K562 (cell line): ENCODE measurements around the gene TSR3. TPM values are rescaled to one million over a fixed set of nuclear protein-coding genes. Genes with fewer than 3 reads are reported as not detected.

Source experiments
- ATAC-seq: fragments of 200-7000 bp; cut with Tn5 transposase; 3 replicates; pipeline ENCODE4 v1.9.1; 2020; ENCODE audit warnings: moderate library complexity
- BruUV-seq: library from RNA; stranded (reverse); fragments of 400-500 nt; replicated peaks from 2 replicates; lab custom pipeline; 2021; lab: Mats Ljungman, UMichigan
- CTCF ChIA-PET: fragments of 300-600 bp; formaldehyde crosslinking; extraction: SDS; loops from one replicate; lab custom pipeline; 2021; ENCODE audit warnings: low intra/inter-chr PET ratio; lab: Yijun Ruan, JAX
- POLR2A ChIA-PET: fragments of 300-600, 350-650 bp; sonication (Branson Sonifier 250); formaldehyde crosslinking; extraction: SDS; loops from one replicate; lab custom pipeline; 2021; ENCODE audit warnings: antibody characterized with exemption, inconsistent platforms; lab: Yijun Ruan, JAX
- DNase-seq, 4 experiments: peaks; one replicate each; pipeline versions ENCODE4 v3.0.0 to v3.0.0-alpha.2; 2011 to 2018; ENCODE audit warnings: low spot score in 3 of 4, mixed read lengths in 3 of 4; ENCODE audit errors: extremely low read depth in 1 of 4
- FAIRE-seq: peaks from 2 replicates; lab custom pipeline; 2011; peaks lifted over from hg19 to GRCh38; lab: Jason Lieb, UNC
- H2AFZ ChIP-seq: 2 replicates; pipeline ENCODE4 v1.6.0; 2011; ENCODE audit warnings: low read depth, low read length, control low read depth, inconsistent platforms
- H3K27ac ChIP-seq: fragments of 200-600 bp; 3 replicates; pipeline ENCODE4 v1.8.0; 2011; ENCODE audit warnings: low read depth, mild to moderate bottlenecking, control low read depth, inconsistent platforms, low read length, moderate library complexity, mixed read lengths; ENCODE audit errors: extremely low read depth
- H3K27me3 ChIP-seq, 2 experiments: fragments of 300-600 bp in 1 of 2; 2 replicates in 1 of 2; 3 replicates in 1 of 2; pipeline versions ENCODE4 v1.6.0 to v1.8.0; 2011; ENCODE audit warnings: inconsistent platforms in 2 of 2, low read length in 2 of 2, mild to moderate bottlenecking in 1 of 2, mixed read lengths in 1 of 2, moderate library complexity in 1 of 2; ENCODE audit not compliant: control insufficient read depth in 2 of 2, insufficient read depth in 2 of 2
- H3K36me3 ChIP-seq: fragments of 300-600 bp; 3 replicates; pipeline ENCODE4 v1.8.0; 2011; ENCODE audit warnings: mild to moderate bottlenecking, low read length, inconsistent platforms; ENCODE audit not compliant: control insufficient read depth, insufficient read depth
- H3K4me1 ChIP-seq, 2 experiments: fragments of 200-600 bp in 1 of 2; replicated peaks in 1 of 2; 2 replicates in 1 of 2; 3 replicates in 1 of 2; pipeline versions ENCODE4 v1.5.1 to v1.8.0; 2011; ENCODE audit warnings: inconsistent platforms in 2 of 2, low read length in 2 of 2, mild to moderate bottlenecking in 1 of 2, mixed read lengths in 1 of 2, moderate library complexity in 1 of 2; ENCODE audit not compliant: control insufficient read depth in 2 of 2, insufficient read depth in 2 of 2
- H3K4me2 ChIP-seq: 2 replicates; pipeline ENCODE4 v1.6.1; 2011; ENCODE audit warnings: low read length, control low read depth, inconsistent platforms, mixed read lengths; ENCODE audit not compliant: insufficient read depth
- H3K4me3 ChIP-seq: fragments of 200-600 bp; sonication (generic), shearing (Covaris generic); 2 replicates; pipeline ENCODE4 v1.5.1; 2016; ENCODE audit warnings: control low read depth, inconsistent platforms
- H3K79me2 ChIP-seq: fragments of 200-600 bp; 3 replicates; pipeline ENCODE4 v1.8.0; 2011; ENCODE audit warnings: low read length, inconsistent platforms; ENCODE audit not compliant: control insufficient read depth, insufficient read depth
- H3K9ac ChIP-seq, 2 experiments: 2 replicates each; pipeline versions ENCODE4 v1.6.0 to v1.6.1; 2011; ENCODE audit warnings: low read depth in 2 of 2, low read length in 2 of 2, control low read depth in 1 of 2, inconsistent platforms in 1 of 2, mild to moderate bottlenecking in 1 of 2, mixed read lengths in 1 of 2; ENCODE audit not compliant: insufficient read depth in 1 of 2
- H3K9me1 ChIP-seq: one replicate; pipeline ENCODE4 v1.6.0; 2011; ENCODE audit warnings: inconsistent platforms, mild to moderate bottlenecking, low read length, moderate library complexity; ENCODE audit not compliant: control insufficient read depth, insufficient read depth
- H3K9me3 ChIP-seq: replicated peaks from 2 replicates; pipeline ENCODE4 v1.5.1; 2011; ENCODE audit warnings: low read depth, low read length, inconsistent platforms; ENCODE audit not compliant: control insufficient read depth, insufficient read depth
- H4K20me1 ChIP-seq: replicated peaks from 2 replicates; pipeline ENCODE4 v1.6.1; 2011; ENCODE audit warnings: low read length, inconsistent platforms, mixed read lengths; ENCODE audit not compliant: control insufficient read depth, insufficient read depth
- ATF1 ChIP-seq, 2 experiments: fragments of 450-650 bp in 1 of 2; IDR thresholded peaks; 2 replicates each; pipeline ENCODE4 v1.6.1; 2016; ENCODE audit warnings: missing compliant biosample characterization in 1 of 2, missing genetic modification characterization in 1 of 2
- CREM ChIP-seq: IDR thresholded peaks from 2 replicates; pipeline ENCODE4 v1.6.1; 2014; ENCODE audit warnings: antibody characterized with exemption, low read depth
- FOSL1 ChIP-seq: fragments of 200-800 bp; sonication (Bioruptor generic); conservative IDR thresholded peaks from 2 replicates; pipeline ENCODE4 v1.6.1; 2016; ENCODE audit warnings: missing genetic modification characterization, missing compliant biosample characterization
- FUS ChIP-seq: fragments of 200-400 bp; formaldehyde crosslinking; optimal IDR thresholded peaks from 2 replicates; pipeline ENCODE3; 2017; ENCODE audit warnings: low read depth, low read length
- HMG20A ChIP-seq: fragments of 450-650 bp; formaldehyde crosslinking; conservative IDR thresholded peaks from 2 replicates; pipeline ENCODE4 v1.4.0; 2020; ENCODE audit warnings: mild to moderate bottlenecking, mixed read lengths
- HMGN3 ChIP-seq: IDR thresholded peaks from 2 replicates; pipeline ENCODE4 v1.6.1; 2011; ENCODE audit warnings: borderline replicate concordance, low read depth, mild to moderate bottlenecking, mixed read lengths, low read length; ENCODE audit not compliant: insufficient read length; ENCODE audit errors: extremely low read depth
- ILF3 ChIP-seq: fragments of 450-650 bp; IDR thresholded peaks from 2 replicates; pipeline ENCODE4 v1.6.1; 2018; ENCODE audit warnings: antibody characterized with exemption, mild to moderate bottlenecking, moderate library complexity, borderline replicate concordance
- JUND ChIP-seq, 2 experiments: IDR thresholded peaks; 2 replicates in 1 of 2; 3 replicates in 1 of 2; pipeline ENCODE4 v1.6.1; 2011; ENCODE audit warnings: borderline replicate concordance in 2 of 2, low read depth in 2 of 2, low read length in 2 of 2, improper control_type of control experiment in 1 of 2, missing biosample characterization in 1 of 2, missing genetic modification characterization in 1 of 2, missing genetic modification reagents in 1 of 2
- NEUROD1 ChIP-seq: fragments of 150-350 bp; IDR thresholded peaks from 2 replicates; pipeline ENCODE4 v1.6.1; 2014; ENCODE audit warnings: borderline replicate concordance, low read length, low read depth; ENCODE audit not compliant: partially characterized antibody
- NFXL1 ChIP-seq: fragments of 450-650 bp; formaldehyde crosslinking; IDR thresholded peaks from 2 replicates; pipeline ENCODE4 v1.4.0; 2021; ENCODE audit warnings: mild to moderate bottlenecking
- ZNF699 ChIP-seq: fragments of 250-450 bp; sonication (Bioruptor Pico); IDR thresholded peaks from 2 replicates; pipeline ENCODE4 v1.8.0; 2021; ENCODE audit warnings: mild to moderate bottlenecking, moderate library complexity; ENCODE audit not compliant: insufficient replicate concordance
- ZZZ3 ChIP-seq: fragments of 450-650 bp; IDR thresholded peaks from 2 replicates; pipeline ENCODE4 v1.6.1; 2016; ENCODE audit warnings: antibody characterized with exemption, mild to moderate bottlenecking, moderate library complexity
- WGBS: fragments of 100-300 bp; shearing (Covaris generic); methylation state at CpG from one replicate; pipeline ENCODE4 v1.1.6; 2016; ENCODE audit warnings: low coverage, mixed read lengths; ENCODE audit not compliant: insufficient coverage; ENCODE audit errors: missing lambda C conversion rate; 5-methylcytosine and 5-hydroxymethylcytosine counted together
- in situ Hi-C: fragments of 300-500 bp; cut with MboI; formaldehyde crosslinking; loops from 4 replicates; pipeline ENCODE4 v1.15.0; 2018; ENCODE audit warnings: inconsistent platforms, mixed read lengths
- intact Hi-C: fragments of 100-400 bp; cut with micrococcal nuclease; formaldehyde crosslinking; loops from 2 replicates; pipeline ENCODE4 v1.14.2; 2022
- polyA plus RNA-seq, 8 experiments: library from polyadenylated mRNA; depleted of rRNA in 4 of 8; stranded (reverse) in 5 of 8; unstranded in 3 of 8; fragments of >200 nt; fragmentation: Nextera tagmentation in 2 of 8; fragmentation: Illumina TruSeq in 1 of 8; extraction: Ambion mirVana in 2 of 8; extraction: Trizol in 1 of 8; gene quantifications; 2 replicates each; pipeline versions ENCODE4 v1.2.1 to v1.2.3, GENCODE V29; 2011 to 2014; ENCODE audit warnings: inconsistent platforms in 1 of 8, missing spikeins in 1 of 8
- total RNA-seq, 7 experiments: library from RNA; depleted of rRNA in 6 of 7; stranded (reverse); fragments of >200 nt in 6 of 7; fragmentation: Illumina TruSeq in 2 of 7; extraction: Trizol in 2 of 7; gene quantifications; 2 replicates each; pipeline versions ENCODE4 v1.2.1 to v1.2.3, GENCODE V29; 2011 to 2021; ENCODE audit warnings: low replicate concordance in 1 of 7
- TF ChIP-seq, protein P1 (sequence below): sonication (generic); IDR thresholded peaks from 2 replicates; pipeline ENCODE4 v1.6.1; 2016
- TF ChIP-seq, protein P2 (sequence below): fragments of 450-650 bp; formaldehyde crosslinking; IDR thresholded peaks from 2 replicates; pipeline ENCODE4 v1.4.0; 2020; ENCODE audit warnings: mild to moderate bottlenecking, moderate library complexity
- TF ChIP-seq, protein P3 (sequence below): fragments of 450-650 bp; IDR thresholded peaks from 2 replicates; pipeline ENCODE4 v1.6.1; 2018; ENCODE audit warnings: mild to moderate bottlenecking, low read depth; ENCODE audit not compliant: partially characterized antibody

Gene TSR3
- total and polyA plus RNA-seq, 9 of the 15 experiments (the other 6 are each of a cell fraction or from before 2014, with no cell fraction given), result 1.5 to 74.8 (median 16.5) TPM

DNA sequence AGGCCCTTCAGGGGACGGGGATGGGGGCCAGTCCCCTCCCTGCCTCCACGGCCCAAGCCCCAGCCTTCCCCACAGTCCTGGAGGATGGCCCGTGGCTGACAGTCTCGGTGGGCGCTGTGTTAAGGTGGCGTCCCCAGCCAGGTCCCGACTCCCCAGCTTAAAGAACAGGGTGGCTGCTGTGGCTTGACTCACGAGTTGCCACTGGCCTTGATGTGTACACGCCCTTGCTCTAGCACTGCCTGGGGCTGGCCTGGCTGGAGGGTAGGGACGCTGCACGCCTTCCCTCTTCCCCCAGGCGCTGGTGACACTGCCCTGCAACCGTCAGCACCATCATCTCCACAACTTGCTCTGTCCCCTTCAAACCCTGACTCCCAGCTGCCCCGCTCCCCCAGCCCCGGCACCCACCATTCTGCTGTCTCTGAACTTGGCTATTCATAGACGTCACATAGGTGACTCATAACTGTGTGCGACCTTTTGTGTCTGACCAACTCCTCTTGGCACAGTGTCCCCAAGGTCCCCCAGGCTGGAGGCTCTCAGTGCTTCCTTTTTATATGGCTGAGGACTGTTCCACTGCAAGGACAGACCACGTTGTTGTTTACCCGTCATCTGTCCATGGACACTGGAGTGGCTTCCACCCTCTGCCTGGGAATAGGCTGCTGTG is 6.4 kb upstream of the TSR3 start:
- Histone ChIP-seq H3K4me2 (no peak overlapping the region), H3K4me1 (peaks cover 2 to 66% of the 10 kb centered on the region in 2 experiments; a peak in 3 of 5 replicates), H3K9ac (peak overlapping the region in 1 of 2 experiments; percentile 68; a peak in 2 of 4 replicates), H3K27ac (peak overlapping the region; percentile 8; the same call in 1 of the 3 replicates), H3K27me3 (no peaks in the 10 kb centered on the region), H4K20me1 (peaks cover 6% of the 10 kb centered on the region), H3K9me1 (no peaks in the 10 kb centered on the region), H3K36me3 (peaks cover 31% of the 10 kb centered on the region; the same call in 2 of the 3 replicates), H3K9me3 (no peaks in the 10 kb centered on the region), H3K79me2 (peaks cover 35% of the 10 kb centered on the region), H3K4me3 (no peak overlapping the region), H2AFZ (no peak overlapping the region)
- in situ Hi-C loops (no loop called here), intact Hi-C loops (no loop called here)
- BruUV-seq, result no TSS peak
- POLR2A ChIA-PET, result interaction anchor here (0.6 kb wide), 2 partner anchors 20 to 264 kb away, joined by 4 read pairs; no protein-coding TSS in a partner anchor
- peak; percentile 77 for FAIRE-seq
- 59% methylated on average over 15 of the region's 19 CpGs for WGBS
- peak; percentile 38 for ATAC-seq
- CTCF ChIA-PET, result no interaction called here
- DNase-seq, result no peak
- TF ChIP-seq FOSL1 (tag) (peak; percentile 54), HMGN3 (no peak), FUS (no peak), JUND (IDR thresholded peaks at IDR 0.05; ENCODE audit: borderline replicate concordance, low read depth, low read length) (0 out of 2 replicates have a peak, but pooled peaks have one; percentile 5), JUND (tag; IDR thresholded peaks at IDR 0.05; ENCODE audit: borderline replicate concordance, low read depth, low read length) (no peak), ILF3 (no peak), CREM (peak; percentile 53; the same call in 1 of the 2 replicates), ZNF699 (no peak), ATF1 (CRISPR knock-in tag; IDR thresholded peaks at IDR 0.05) (no peak), ATF1 (tag; IDR thresholded peaks at IDR 0.05) (0 out of 2 replicates have a peak, but pooled peaks have one; percentile 9), NEUROD1 (no peak), NFXL1 (CRISPR knock-in tag) (no peak), HMG20A (CRISPR knock-in tag) (no peak), ZZZ3 (no peak)
- TF ChIP-seq, protein P1, sequence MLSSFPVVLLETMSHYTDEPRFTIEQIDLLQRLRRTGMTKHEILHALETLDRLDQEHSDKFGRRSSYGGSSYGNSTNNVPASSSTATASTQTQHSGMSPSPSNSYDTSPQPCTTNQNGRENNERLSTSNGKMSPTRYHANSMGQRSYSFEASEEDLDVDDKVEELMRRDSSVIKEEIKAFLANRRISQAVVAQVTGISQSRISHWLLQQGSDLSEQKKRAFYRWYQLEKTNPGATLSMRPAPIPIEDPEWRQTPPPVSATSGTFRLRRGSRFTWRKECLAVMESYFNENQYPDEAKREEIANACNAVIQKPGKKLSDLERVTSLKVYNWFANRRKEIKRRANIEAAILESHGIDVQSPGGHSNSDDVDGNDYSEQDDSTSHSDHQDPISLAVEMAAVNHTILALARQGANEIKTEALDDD, result no peak
- TF ChIP-seq, protein P2, sequence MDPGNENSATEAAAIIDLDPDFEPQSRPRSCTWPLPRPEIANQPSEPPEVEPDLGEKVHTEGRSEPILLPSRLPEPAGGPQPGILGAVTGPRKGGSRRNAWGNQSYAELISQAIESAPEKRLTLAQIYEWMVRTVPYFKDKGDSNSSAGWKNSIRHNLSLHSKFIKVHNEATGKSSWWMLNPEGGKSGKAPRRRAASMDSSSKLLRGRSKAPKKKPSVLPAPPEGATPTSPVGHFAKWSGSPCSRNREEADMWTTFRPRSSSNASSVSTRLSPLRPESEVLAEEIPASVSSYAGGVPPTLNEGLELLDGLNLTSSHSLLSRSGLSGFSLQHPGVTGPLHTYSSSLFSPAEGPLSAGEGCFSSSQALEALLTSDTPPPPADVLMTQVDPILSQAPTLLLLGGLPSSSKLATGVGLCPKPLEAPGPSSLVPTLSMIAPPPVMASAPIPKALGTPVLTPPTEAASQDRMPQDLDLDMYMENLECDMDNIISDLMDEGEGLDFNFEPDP (CRISPR knock-in tag), result no peak
- TF ChIP-seq, protein P3, sequence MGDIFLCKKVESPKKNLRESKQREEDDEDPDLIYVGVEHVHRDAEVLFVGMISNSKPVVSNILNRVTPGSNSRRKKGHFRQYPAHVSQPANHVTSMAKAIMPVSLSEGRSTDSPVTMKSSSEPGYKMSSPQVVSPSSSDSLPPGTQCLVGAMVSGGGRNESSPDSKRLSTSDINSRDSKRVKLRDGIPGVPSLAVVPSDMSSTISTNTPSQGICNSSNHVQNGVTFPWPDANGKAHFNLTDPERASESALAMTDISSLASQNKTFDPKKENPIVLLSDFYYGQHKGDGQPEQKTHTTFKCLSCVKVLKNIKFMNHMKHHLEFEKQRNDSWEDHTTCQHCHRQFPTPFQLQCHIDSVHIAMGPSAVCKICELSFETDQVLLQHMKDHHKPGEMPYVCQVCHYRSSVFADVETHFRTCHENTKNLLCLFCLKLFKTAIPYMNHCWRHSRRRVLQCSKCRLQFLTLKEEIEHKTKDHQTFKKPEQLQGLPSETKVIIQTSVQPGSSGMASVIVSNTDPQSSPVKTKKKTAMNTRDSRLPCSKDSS, result no peak
